ENCODE measurements around the gene ESRRB.
A peak's percentile ranks its signal among the peaks of the same experiment; 100 is the strongest.

Gene ESRRB

GRCh38 chr14:76343386-76343785, 32.6 kb upstream of the ESRRB start:
- H3K9ac ChIP-seq (ENCODE audit: low read depth, low read length) = no peak overlapping the region
- H3K36me3 ChIP-seq (ENCODE audit: insufficient read depth, low read length) = no peaks in the 10 kb centered on the region
- H3K9me3 ChIP-seq (ENCODE audit: control insufficient read depth, insufficient read depth, low read length) = no peaks in the 10 kb centered on the region
- H3K4me1 ChIP-seq (ENCODE audit: insufficient read depth, low read length) = peaks cover 16% of the 10 kb centered on the region

GRCh38 chr14:76346391-76347160, 29.4 kb upstream of the ESRRB start:
- no peaks in the 10 kb centered on the region for H3K36me3 ChIP-seq (ENCODE audit: insufficient read depth, low read length)
- no peaks in the 10 kb centered on the region for H3K9me3 ChIP-seq (ENCODE audit: control insufficient read depth, insufficient read depth, low read length)
- peaks cover 27% of the 10 kb centered on the region for H3K4me1 ChIP-seq (ENCODE audit: insufficient read depth, low read length)
- no peak overlapping the region for H3K9ac ChIP-seq (ENCODE audit: low read depth, low read length)

GRCh38 chr14:76348898-76349297, 27.0 kb upstream of the ESRRB start:
- no peaks in the 10 kb centered on the region for H3K36me3 ChIP-seq (ENCODE audit: insufficient read depth, low read length)
- H3K9me3 ChIP-seq (ENCODE audit: control insufficient read depth, insufficient read depth, low read length) = no peaks in the 10 kb centered on the region
- H3K9ac ChIP-seq (ENCODE audit: low read depth, low read length) = no peak overlapping the region
- peaks cover 35% of the 10 kb centered on the region for H3K4me1 ChIP-seq (ENCODE audit: insufficient read depth, low read length)

GRCh38 chr14:76349993-76350392, 25.9 kb upstream of the ESRRB start:
- no peaks in the 10 kb centered on the region for H3K9me3 ChIP-seq (ENCODE audit: control insufficient read depth, insufficient read depth, low read length)
- no peak overlapping the region for H3K9ac ChIP-seq (ENCODE audit: low read depth, low read length)
- no peaks in the 10 kb centered on the region for H3K36me3 ChIP-seq (ENCODE audit: insufficient read depth, low read length)
- H3K4me1 ChIP-seq (ENCODE audit: insufficient read depth, low read length) = peaks cover 35% of the 10 kb centered on the region

GRCh38 chr14:76350671-76351070, 25.3 kb upstream of the ESRRB start:
- H3K9me3 ChIP-seq (ENCODE audit: control insufficient read depth, insufficient read depth, low read length) = no peaks in the 10 kb centered on the region
- H3K36me3 ChIP-seq (ENCODE audit: insufficient read depth, low read length) = no peaks in the 10 kb centered on the region
- H3K9ac ChIP-seq (ENCODE audit: low read depth, low read length) = no peak overlapping the region
- H3K4me1 ChIP-seq (ENCODE audit: insufficient read depth, low read length) = peaks cover 35% of the 10 kb centered on the region

- Histone ChIP-seq H3K9ac (ENCODE audit: low read depth, low read length) (no peak overlapping the region), H3K36me3 (ENCODE audit: insufficient read depth, low read length) (no peaks in the 10 kb centered on the region), H3K9me3 (ENCODE audit: control insufficient read depth, insufficient read depth, low read length) (no peaks in the 10 kb centered on the region), H3K4me1 (ENCODE audit: insufficient read depth, low read length) (peaks cover 31% of the 10 kb centered on the region)
Observed at GRCh38 chr14:76351941-76352340, 24.0 kb upstream of the ESRRB start.

- H3K36me3 ChIP-seq (ENCODE audit: insufficient read depth, low read length) = no peaks in the 10 kb centered on the region
- H3K9ac ChIP-seq (ENCODE audit: low read depth, low read length) = peak overlapping the region; percentile 26; the same call in 1 of the 2 replicates
- H3K9me3 ChIP-seq (ENCODE audit: control insufficient read depth, insufficient read depth, low read length) = no peaks in the 10 kb centered on the region
- H3K4me1 ChIP-seq (ENCODE audit: insufficient read depth, low read length) = peaks cover 25% of the 10 kb centered on the region
Observed at GRCh38 chr14:76352639-76353281, 23.2 kb upstream of the ESRRB start.

GRCh38 chr14:76354310-76354709, 21.6 kb upstream of the ESRRB start:
- Histone ChIP-seq H3K9ac (ENCODE audit: low read depth, low read length) (no peak overlapping the region), H3K4me1 (ENCODE audit: insufficient read depth, low read length) (peaks cover 14% of the 10 kb centered on the region), H3K36me3 (ENCODE audit: insufficient read depth, low read length) (no peaks in the 10 kb centered on the region), H3K9me3 (ENCODE audit: control insufficient read depth, insufficient read depth, low read length) (no peaks in the 10 kb centered on the region)

GRCh38 chr14:76355771-76356170, 20.2 kb upstream of the ESRRB start:
- no peaks in the 10 kb centered on the region for H3K36me3 ChIP-seq (ENCODE audit: insufficient read depth, low read length)
- H3K4me1 ChIP-seq (ENCODE audit: insufficient read depth, low read length) = peaks cover 8% of the 10 kb centered on the region

GRCh38 chr14:76371066-76371465, 4.9 kb upstream of the ESRRB start:
- Histone ChIP-seq H3K36me3 (ENCODE audit: insufficient read depth, low read length) (no peaks in the 10 kb centered on the region), H3K9ac (ENCODE audit: low read depth, low read length) (no peak overlapping the region), H3K4me1 (ENCODE audit: insufficient read depth, low read length) (no peaks in the 10 kb centered on the region), H3K9me3 (ENCODE audit: control insufficient read depth, insufficient read depth, low read length) (no peaks in the 10 kb centered on the region)

More at GRCh38 chr14:76355771-76356170, 20.2 kb upstream of the ESRRB start:
- H3K9me3 ChIP-seq (ENCODE audit: control insufficient read depth, insufficient read depth, low read length) = no peaks in the 10 kb centered on the region
- no peak overlapping the region for H3K9ac ChIP-seq (ENCODE audit: low read depth, low read length)

- Histone ChIP-seq H3K9me3 (ENCODE audit: control insufficient read depth, insufficient read depth, low read length) (no peaks in the 10 kb centered on the region), H3K9ac (ENCODE audit: low read depth, low read length) (no peak overlapping the region), H3K4me1 (ENCODE audit: insufficient read depth, low read length) (peaks cover 5% of the 10 kb centered on the region; the same call in 1 of the 2 replicates), H3K36me3 (ENCODE audit: insufficient read depth, low read length) (no peaks in the 10 kb centered on the region)
Observed at GRCh38 chr14:76373456-76373855, 2.5 kb upstream of the ESRRB start.

GRCh38 chr14:76375484-76375883, 453 bp upstream of the ESRRB start:
- Histone ChIP-seq H3K36me3 (ENCODE audit: insufficient read depth, low read length) (no peaks in the 10 kb centered on the region), H3K9ac (ENCODE audit: low read depth, low read length) (no peak overlapping the region), H3K9me3 (ENCODE audit: control insufficient read depth, insufficient read depth, low read length) (no peaks in the 10 kb centered on the region), H3K4me1 (ENCODE audit: insufficient read depth, low read length) (peaks cover 5% of the 10 kb centered on the region; the same call in 1 of the 2 replicates)

- Histone ChIP-seq H3K4me1 (ENCODE audit: insufficient read depth, low read length) (peaks cover 5% of the 10 kb centered on the region; the same call in 1 of the 2 replicates), H3K9me3 (ENCODE audit: control insufficient read depth, insufficient read depth, low read length) (no peaks in the 10 kb centered on the region), H3K36me3 (ENCODE audit: insufficient read depth, low read length) (no peaks in the 10 kb centered on the region), H3K9ac (ENCODE audit: low read depth, low read length) (peak overlapping the region; percentile 52; the same call in 1 of the 2 replicates)
Observed at GRCh38 chr14:76376409-76376877, 506 bp downstream of the ESRRB start.

GRCh38 chr14:76376878-76377734, 1.2 kb downstream of the ESRRB start:
- no peaks in the 10 kb centered on the region for H3K9me3 ChIP-seq (ENCODE audit: control insufficient read depth, insufficient read depth, low read length)
- H3K4me1 ChIP-seq (ENCODE audit: insufficient read depth, low read length) = peaks cover 5% of the 10 kb centered on the region; the same call in 1 of the 2 replicates
- H3K9ac ChIP-seq (ENCODE audit: low read depth, low read length) = peak overlapping the region; percentile 52; the same call in 1 of the 2 replicates
- H3K36me3 ChIP-seq (ENCODE audit: insufficient read depth, low read length) = no peaks in the 10 kb centered on the region

Data from ES-I3 (cell line).